VCaP (cell line): ENCODE results near the gene TM9SF1.

Experiments used
- H3K27ac ChIP-seq: fragments of 450-650 bp; 2 replicates; pipeline ENCODE4 v1.5.1; 2017
- CTCF ChIP-seq: fragments of 450-650 bp; conservative IDR thresholded peaks from 2 replicates; pipeline ENCODE4 v1.5.1; 2017; ENCODE audit warnings: mild to moderate bottlenecking, moderate library complexity

Gene TM9SF1

GRCh38 chr14:24188251-24189058, 6.8 kb downstream of the TM9SF1 start, which contains the start of gene IPO4:
IPO4 (minus strand) TSS chr14:24188816; CDS start chr14:24188787, 29 bp downstream.
- H3K27ac ChIP-seq, result peak within 1 kb of the TSS; percentile 90

GRCh38 chr14:24187539-24187915, 7.7 kb downstream of the TM9SF1 start:
- no peak for TF ChIP-seq CTCF
- peak overlapping the region; percentile 90 for H3K27ac ChIP-seq

More at GRCh38 chr14:24188251-24189058, 6.8 kb downstream of the TM9SF1 start, which contains the start of gene IPO4:
- no peak for TF ChIP-seq CTCF

GRCh38 chr14:24186831-24187538, 8.3 kb downstream of the TM9SF1 start:
- H3K27ac ChIP-seq, result peak overlapping the region; percentile 90
- no peak for TF ChIP-seq CTCF

GRCh38 chr14:24185741-24186140, 9.5 kb downstream of the TM9SF1 start:
- no peak for TF ChIP-seq CTCF
- no peak overlapping the region for H3K27ac ChIP-seq

- TF ChIP-seq CTCF, result no peak
- no peak overlapping the region for H3K27ac ChIP-seq
Observed at GRCh38 chr14:24185026-24185425, 10.2 kb downstream of the TM9SF1 start.

GRCh38 chr14:24184104-24184970, 10.9 kb downstream of the TM9SF1 start:
- no peak for TF ChIP-seq CTCF
- H3K27ac ChIP-seq, result no peak overlapping the region
